Cardiac muscle cell (in vitro differentiated cells and primary cell): ENCODE data around the gene AKIRIN1. TPM values are rescaled to one million over a fixed set of nuclear protein-coding genes. Genes with fewer than 3 reads are reported as not detected.
"Not testable (repeated sequence)": the region's sequence is repeated elsewhere in the genome, so short reads cannot be mapped to it uniquely, and the experiment has no call there.

Source experiments
- DNase-seq, 2 donors: peaks; one replicate each; pipeline versions ENCODE4 v3.0.0 to v3.0.0-alpha.2; 2010 to 2017; ENCODE audit warnings: low read depth in 1 of 2, low spot score in 1 of 2
- H3K27ac ChIP-seq: fragments of 200-600 bp; sonication (generic); 2 replicates; pipeline ENCODE4 v1.5.1; 2016
- H3K27me3 ChIP-seq: fragments of 200-600 bp; sonication (generic); 2 replicates; pipeline ENCODE4 v1.6.0; 2016; ENCODE audit warnings: control low read depth
- H3K36me3 ChIP-seq: fragments of 200-600 bp; sonication (generic); 2 replicates; pipeline ENCODE4 v1.5.1; 2016; ENCODE audit warnings: control low read depth
- H3K4me1 ChIP-seq: fragments of 200-600 bp; sonication (generic); 2 replicates; pipeline ENCODE4 v1.8.1; 2017; ENCODE audit warnings: low read depth, mild to moderate bottlenecking, mixed run types
- H3K4me3 ChIP-seq: fragments of 200-600 bp; sonication (generic); 2 replicates; pipeline ENCODE4 v1.5.1; 2016; ENCODE audit warnings: mild to moderate bottlenecking
- H3K9me3 ChIP-seq: fragments of 200-600 bp; sonication (generic); 2 replicates; pipeline ENCODE4 v1.5.1; 2017; ENCODE audit warnings: low read depth, mild to moderate bottlenecking, control low read depth
- polyA plus RNA-seq: library from polyadenylated mRNA; unstranded; fragments of >200 nt; fragmentation: Nextera tagmentation; extraction: Ambion mirVana; gene quantifications from 2 replicates; pipeline ENCODE4 v1.2.1, GENCODE V29; 2016
- total RNA-seq: library from RNA; depleted of rRNA; stranded (reverse); fragments of >200 nt; gene quantifications from 2 replicates; pipeline ENCODE4 v1.2.3, GENCODE V29; 2016
- TF ChIP-seq, protein P1 (sequence below): IDR thresholded peaks from 2 replicates; pipeline ENCODE4 v1.5.1; 2012; ENCODE audit warnings: low read depth, mild to moderate bottlenecking, low read length

AKIRIN1 gene
- total and polyA plus RNA-seq, 2 experiments from 2014 or later, result 93.6 to 124 TPM

DNA sequence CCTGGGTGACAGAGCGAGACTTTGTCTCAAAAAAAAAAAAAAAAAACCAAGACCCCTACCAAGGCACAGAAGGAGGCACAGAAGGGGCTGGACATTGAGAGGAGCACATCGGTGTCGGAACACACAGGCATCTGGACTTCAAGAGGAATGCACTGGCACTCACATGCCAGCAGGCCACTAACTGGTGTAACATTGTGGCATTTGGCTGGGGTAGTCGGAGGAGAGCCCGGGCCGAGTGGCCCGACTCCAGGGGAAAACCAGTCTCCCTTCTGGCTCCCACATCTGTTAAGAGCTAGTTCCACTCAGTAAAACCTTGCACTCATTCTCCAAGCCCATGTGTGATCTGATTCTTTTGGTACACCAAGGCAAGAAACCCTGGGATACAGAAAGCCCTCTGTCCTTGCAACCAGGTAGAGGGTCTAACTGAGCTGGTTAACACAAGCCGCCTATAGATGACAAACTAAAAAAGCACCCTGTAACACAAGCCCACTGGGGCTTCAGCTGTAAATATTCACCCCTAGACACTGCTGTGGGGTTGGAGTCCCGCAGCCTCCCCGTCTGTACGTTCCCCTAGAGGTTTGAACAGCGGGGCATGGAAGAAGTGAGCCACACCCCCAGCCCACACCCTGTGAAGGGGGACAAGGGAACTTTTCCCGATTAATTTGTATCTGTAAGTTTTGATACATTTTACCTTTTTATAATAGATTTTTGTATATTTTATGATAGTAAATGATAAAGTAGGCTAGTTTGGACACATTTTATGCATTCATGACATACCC lies 17.2 kb upstream of the AKIRIN1 start:
- H3K4me1 ChIP-seq, result no peaks in the 10 kb centered on the region
- TF ChIP-seq, protein P1, sequence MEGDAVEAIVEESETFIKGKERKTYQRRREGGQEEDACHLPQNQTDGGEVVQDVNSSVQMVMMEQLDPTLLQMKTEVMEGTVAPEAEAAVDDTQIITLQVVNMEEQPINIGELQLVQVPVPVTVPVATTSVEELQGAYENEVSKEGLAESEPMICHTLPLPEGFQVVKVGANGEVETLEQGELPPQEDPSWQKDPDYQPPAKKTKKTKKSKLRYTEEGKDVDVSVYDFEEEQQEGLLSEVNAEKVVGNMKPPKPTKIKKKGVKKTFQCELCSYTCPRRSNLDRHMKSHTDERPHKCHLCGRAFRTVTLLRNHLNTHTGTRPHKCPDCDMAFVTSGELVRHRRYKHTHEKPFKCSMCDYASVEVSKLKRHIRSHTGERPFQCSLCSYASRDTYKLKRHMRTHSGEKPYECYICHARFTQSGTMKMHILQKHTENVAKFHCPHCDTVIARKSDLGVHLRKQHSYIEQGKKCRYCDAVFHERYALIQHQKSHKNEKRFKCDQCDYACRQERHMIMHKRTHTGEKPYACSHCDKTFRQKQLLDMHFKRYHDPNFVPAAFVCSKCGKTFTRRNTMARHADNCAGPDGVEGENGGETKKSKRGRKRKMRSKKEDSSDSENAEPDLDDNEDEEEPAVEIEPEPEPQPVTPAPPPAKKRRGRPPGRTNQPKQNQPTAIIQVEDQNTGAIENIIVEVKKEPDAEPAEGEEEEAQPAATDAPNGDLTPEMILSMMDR, result no peak
- H3K4me3 ChIP-seq, result no peak overlapping the region
- no peaks in the 10 kb centered on the region for H3K9me3 ChIP-seq
- H3K27me3 ChIP-seq, result no peaks in the 10 kb centered on the region
- H3K27ac ChIP-seq, result no peak overlapping the region
- H3K36me3 ChIP-seq, result no peaks in the 10 kb centered on the region
- no peak for DNase-seq

DNA sequence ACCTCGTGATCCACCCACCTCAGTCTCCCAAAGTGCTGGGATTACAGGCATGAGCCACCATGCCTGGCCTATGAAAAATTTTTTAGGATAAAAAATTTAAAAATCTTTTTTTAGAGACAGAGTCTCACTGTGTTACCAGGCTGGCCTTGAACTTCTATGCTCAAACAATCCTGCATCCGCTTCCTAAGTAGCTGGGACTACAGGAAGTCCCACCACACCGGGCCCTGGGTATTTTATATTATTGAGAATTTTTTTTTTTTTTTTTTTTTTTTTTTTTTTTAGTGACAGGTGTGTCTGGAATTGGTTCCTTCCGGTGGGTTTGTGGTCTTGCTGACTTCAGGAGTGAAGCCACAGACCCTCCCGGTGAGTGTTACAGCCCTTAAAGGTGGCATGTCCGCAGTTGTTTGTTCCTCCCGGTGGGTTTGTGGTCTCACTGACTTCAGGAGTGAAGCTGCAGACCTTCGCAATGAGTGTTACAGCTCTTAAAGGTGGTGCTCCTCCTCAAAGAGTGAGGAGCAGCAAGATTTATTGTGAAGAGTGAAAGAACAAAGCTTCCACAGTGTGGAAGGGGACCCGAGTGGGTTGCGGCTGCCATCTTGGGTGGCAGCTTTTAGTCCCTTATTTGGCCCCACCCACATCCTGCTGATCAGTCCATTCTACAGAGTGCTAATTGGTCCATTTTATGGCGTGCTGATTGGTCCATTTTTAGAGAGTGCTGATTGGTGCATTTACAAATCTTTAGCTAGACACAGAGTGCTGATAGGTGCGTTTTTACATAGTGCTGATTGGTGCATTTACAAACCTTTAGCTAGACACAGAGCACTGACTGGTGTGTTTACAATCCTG lies 13.5 kb upstream of the AKIRIN1 start:
- not testable (repeated sequence) for H3K27ac ChIP-seq, H3K27me3 ChIP-seq, H3K9me3 ChIP-seq, H3K4me3 ChIP-seq, H3K4me1 ChIP-seq, H3K36me3 ChIP-seq, DNase-seq

DNA sequence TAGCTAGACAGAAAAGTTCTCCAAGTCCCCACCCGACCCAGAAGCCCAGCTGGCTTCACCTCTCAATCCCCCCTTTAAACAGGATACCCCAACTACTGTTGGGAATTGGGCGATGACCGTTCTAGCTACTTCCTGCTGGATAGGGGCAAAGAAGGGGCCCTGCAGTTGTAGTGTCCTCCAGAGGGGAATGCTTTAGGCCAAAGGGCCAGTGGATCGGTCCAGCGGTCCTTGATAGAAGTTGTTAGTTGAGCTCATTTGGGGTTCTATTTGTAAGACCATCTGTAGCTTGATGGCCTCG lies 12.9 kb upstream of the AKIRIN1 start:
- not testable (repeated sequence) for DNase-seq, H3K27ac ChIP-seq, H3K4me1 ChIP-seq, H3K27me3 ChIP-seq, H3K9me3 ChIP-seq, H3K36me3 ChIP-seq, H3K4me3 ChIP-seq

DNA sequence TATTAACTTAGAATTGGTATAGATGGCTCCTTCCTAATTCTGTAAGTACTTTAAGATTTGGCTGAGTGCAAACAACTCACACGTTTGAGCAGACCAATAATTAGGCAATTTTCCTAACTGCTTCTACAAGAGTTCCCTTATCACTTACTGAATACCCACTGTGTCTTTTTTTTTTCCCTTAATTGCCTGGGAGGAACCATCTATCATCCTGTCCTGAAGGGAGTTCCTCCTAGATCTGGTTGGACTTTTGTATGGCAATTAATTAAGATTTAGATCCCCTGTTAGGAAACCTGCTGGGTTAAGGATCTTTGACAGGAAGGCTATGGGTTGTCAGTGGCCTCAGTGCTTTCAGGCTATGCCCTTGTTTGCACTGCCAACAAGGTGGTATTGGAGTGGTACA lies 11.7 kb upstream of the AKIRIN1 start:
- not testable (repeated sequence) for H3K27me3 ChIP-seq, H3K9me3 ChIP-seq, DNase-seq, H3K36me3 ChIP-seq, H3K4me1 ChIP-seq, H3K4me3 ChIP-seq, H3K27ac ChIP-seq

DNA sequence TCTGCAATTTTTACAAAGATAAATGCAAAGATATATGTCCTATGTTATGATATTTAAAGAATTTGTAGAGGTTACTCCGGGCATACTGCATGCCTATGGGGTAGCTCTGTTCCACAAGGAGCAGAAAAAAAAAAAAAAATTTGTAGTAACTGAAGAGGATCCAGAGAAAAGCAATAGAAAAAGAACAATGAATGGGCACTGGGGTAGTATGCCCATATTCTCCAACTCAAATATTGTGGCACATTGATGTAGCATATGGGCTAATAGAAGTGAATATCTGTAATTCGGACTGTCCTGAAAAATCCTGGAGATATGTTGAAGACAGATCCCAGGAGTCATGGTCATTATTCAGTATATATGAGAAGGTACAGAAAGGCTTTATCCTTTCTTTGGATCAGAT lies 1.1 kb upstream of the AKIRIN1 start:
- Histone ChIP-seq H3K4me1 (peaks cover 27% of the 10 kb centered on the region), H3K36me3 (no peaks in the 10 kb centered on the region), H3K27ac (peak overlapping the region; percentile 99), H3K9me3 (no peaks in the 10 kb centered on the region), H3K4me3 (peak overlapping the region; percentile 98), H3K27me3 (no peaks in the 10 kb centered on the region)
- no peak for DNase-seq
- TF ChIP-seq, protein P1, result no peak

DNA sequence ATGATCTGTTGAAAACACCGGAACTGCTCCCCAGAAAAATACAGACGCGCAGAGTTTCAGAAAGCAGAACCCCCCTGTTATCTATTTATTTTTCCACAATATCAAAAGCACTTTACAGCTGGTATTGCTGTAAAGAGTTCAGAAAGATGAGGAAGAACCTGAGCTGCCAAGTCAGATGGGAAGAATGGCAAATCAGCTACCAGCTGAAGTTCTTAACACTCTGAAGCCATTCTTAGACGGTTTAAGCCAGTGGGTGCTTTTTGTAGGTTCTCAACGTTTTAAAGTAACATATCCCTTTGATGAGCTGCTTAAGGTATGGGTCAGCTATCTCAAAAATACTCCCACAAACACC lies 714 bp upstream of the AKIRIN1 start:
- peak in 1 of 2 donors; percentile 48 for DNase-seq

More for the DNA sequence above, 714 bp upstream of the AKIRIN1 start:
- TF ChIP-seq, protein P1, result no peak
- H3K4me3 ChIP-seq, result peak overlapping the region; percentile 98
- H3K27me3 ChIP-seq, result no peaks in the 10 kb centered on the region
- H3K9me3 ChIP-seq, result no peaks in the 10 kb centered on the region
- peaks cover 27% of the 10 kb centered on the region for H3K4me1 ChIP-seq
- peak overlapping the region; percentile 99 for H3K27ac ChIP-seq
- no peaks in the 10 kb centered on the region for H3K36me3 ChIP-seq
